Fibroblast of gingiva (primary cell): ENCODE data around the gene SLC13A2.
"Not testable (repeated sequence)": the region's sequence is repeated elsewhere in the genome, so short reads cannot be mapped to it uniquely, and the experiment has no call there.

Experiments
- DNase-seq: peaks from one replicate; pipeline ENCODE4 v3.0.0-alpha.2; 2011; ENCODE audit warnings: low read depth

SLC13A2 gene

GRCh38 chr17:28473542-28473941 lies at the start of gene SLC13A2:
Gene SLC13A2 (plus strand): TSS chr17:28473644. CDS start chr17:28473713, 69 bp downstream.
- DNase-seq = no peak

GRCh38 chr17:28425206-28425605 lies 48.2 kb upstream of the SLC13A2 start:
- no peak for DNase-seq

GRCh38 chr17:28426081-28426519 lies 47.3 kb upstream of the SLC13A2 start:
- no peak for DNase-seq

GRCh38 chr17:28427371-28427770 lies 46.1 kb upstream of the SLC13A2 start:
- DNase-seq = peak; percentile 72

GRCh38 chr17:28427982-28428381 lies 45.5 kb upstream of the SLC13A2 start:
- DNase-seq = not testable (repeated sequence)

GRCh38 chr17:28433721-28434120 lies 39.7 kb upstream of the SLC13A2 start:
- DNase-seq = no peak

GRCh38 chr17:28434326-28434725 lies 39.1 kb upstream of the SLC13A2 start:
- not testable (repeated sequence) for DNase-seq

GRCh38 chr17:28443901-28444638 lies 29.4 kb upstream of the SLC13A2 start:
- no peak for DNase-seq

GRCh38 chr17:28446716-28447395 lies 26.6 kb upstream of the SLC13A2 start:
- DNase-seq = no peak

GRCh38 chr17:28447396-28447760 lies 26.1 kb upstream of the SLC13A2 start:
- no peak for DNase-seq

- no peak for DNase-seq
Observed at GRCh38 chr17:28449859-28450258, 23.6 kb upstream of the SLC13A2 start.

- no peak for DNase-seq
Observed at GRCh38 chr17:28457890-28458289, 15.6 kb upstream of the SLC13A2 start.

- not testable (repeated sequence) for DNase-seq
Observed at GRCh38 chr17:28458881-28459280, 14.6 kb upstream of the SLC13A2 start.

- DNase-seq = no peak
Observed at GRCh38 chr17:28460901-28461300, 12.5 kb upstream of the SLC13A2 start.

- no peak for DNase-seq
Observed at GRCh38 chr17:28466001-28466400, 7.4 kb upstream of the SLC13A2 start.

GRCh38 chr17:28466521-28467048 lies 6.9 kb upstream of the SLC13A2 start:
- DNase-seq = no peak

- peak; percentile 37 for DNase-seq
Observed at GRCh38 chr17:28467456-28468025, 5.9 kb upstream of the SLC13A2 start.

GRCh38 chr17:28468033-28468735 lies 5.3 kb upstream of the SLC13A2 start:
- not testable (repeated sequence) for DNase-seq

GRCh38 chr17:28468781-28469180 lies 4.7 kb upstream of the SLC13A2 start:
- DNase-seq = no peak

GRCh38 chr17:28469376-28469775 lies 4.1 kb upstream of the SLC13A2 start:
- no peak for DNase-seq

- DNase-seq = no peak
Observed at GRCh38 chr17:28470266-28470913, 3.1 kb upstream of the SLC13A2 start.

- no peak for DNase-seq
Observed at GRCh38 chr17:28470914-28471366, 2.5 kb upstream of the SLC13A2 start.
